DND-41 (cell line): ENCODE measurements around the gene PERM1.

Experiments
- ATAC-seq: fragments of 200-7000 bp; cut with Tn5 transposase; 3 replicates; pipeline ENCODE4 v1.9.1; 2021; ENCODE audit warnings: low read depth; ENCODE audit not compliant: insufficient read depth
- DNase-seq: peaks from one replicate; pipeline ENCODE4 v3.0.0-alpha.2; 2020
- H2AFZ ChIP-seq: 2 replicates; pipeline ENCODE4 v1.6.0; 2012; ENCODE audit warnings: low read depth, low read length
- H3K27ac ChIP-seq: 2 replicates; pipeline ENCODE4 v1.5.1; 2012; ENCODE audit warnings: low read length, inconsistent platforms
- H3K27me3 ChIP-seq: fragments of 200-600 bp; sonication (generic); 2 replicates; pipeline ENCODE4 v1.6.0; 2012; ENCODE audit warnings: low read length, mild to moderate bottlenecking, inconsistent platforms; ENCODE audit not compliant: insufficient read depth, poor library complexity
- H3K36me3 ChIP-seq: 2 replicates; pipeline ENCODE4 v1.5.1; 2012; ENCODE audit warnings: low read length, inconsistent platforms; ENCODE audit not compliant: insufficient read depth
- H3K4me1 ChIP-seq: 2 replicates; pipeline ENCODE4 v1.5.1; 2012; ENCODE audit warnings: mild to moderate bottlenecking, low read length; ENCODE audit not compliant: insufficient read depth
- H3K4me2 ChIP-seq: 2 replicates; pipeline ENCODE4 v1.6.0; 2012; ENCODE audit warnings: mild to moderate bottlenecking, moderate library complexity, low read length, inconsistent platforms; ENCODE audit not compliant: insufficient read depth
- H3K4me3 ChIP-seq, 2 experiments: fragments of 200-600 bp in 1 of 2; shearing (Covaris generic) in 1 of 2; 2 replicates each; pipeline ENCODE4 v1.5.1; 2012 to 2016; ENCODE audit warnings: inconsistent platforms in 2 of 2, low read length in 2 of 2, mild to moderate bottlenecking in 2 of 2, low read depth in 1 of 2, moderate library complexity in 1 of 2
- H3K79me2 ChIP-seq: 2 replicates; pipeline ENCODE4 v1.6.0; 2012; ENCODE audit warnings: low read length, inconsistent platforms; ENCODE audit not compliant: insufficient read depth
- H3K9ac ChIP-seq: 2 replicates; pipeline ENCODE4 v1.6.0; 2012; ENCODE audit warnings: low read depth, mild to moderate bottlenecking, inconsistent platforms, low read length, moderate library complexity
- H3K9me3 ChIP-seq: 2 replicates; pipeline ENCODE4 v1.5.1; 2012; ENCODE audit warnings: low read length, moderate library complexity, mild to moderate bottlenecking, inconsistent platforms; ENCODE audit not compliant: insufficient read depth, severe bottlenecking
- H4K20me1 ChIP-seq: 2 replicates; pipeline ENCODE4 v1.6.0; 2012; ENCODE audit warnings: low read length; ENCODE audit not compliant: insufficient read depth
- EZH2 ChIP-seq: IDR thresholded peaks from 3 replicates; pipeline ENCODE4 v1.6.1; 2012; ENCODE audit warnings: borderline replicate concordance, low read depth, mild to moderate bottlenecking, moderate library complexity, low read length, inconsistent platforms; ENCODE audit not compliant: severe bottlenecking
- TF ChIP-seq, protein P1 (sequence below): IDR thresholded peaks from 2 replicates; pipeline ENCODE4 v1.5.1; 2012; ENCODE audit warnings: borderline replicate concordance, low read length, moderate library complexity, mild to moderate bottlenecking; ENCODE audit not compliant: poor library complexity, severe bottlenecking; ENCODE audit errors: extremely low read depth

Gene PERM1

DNA sequence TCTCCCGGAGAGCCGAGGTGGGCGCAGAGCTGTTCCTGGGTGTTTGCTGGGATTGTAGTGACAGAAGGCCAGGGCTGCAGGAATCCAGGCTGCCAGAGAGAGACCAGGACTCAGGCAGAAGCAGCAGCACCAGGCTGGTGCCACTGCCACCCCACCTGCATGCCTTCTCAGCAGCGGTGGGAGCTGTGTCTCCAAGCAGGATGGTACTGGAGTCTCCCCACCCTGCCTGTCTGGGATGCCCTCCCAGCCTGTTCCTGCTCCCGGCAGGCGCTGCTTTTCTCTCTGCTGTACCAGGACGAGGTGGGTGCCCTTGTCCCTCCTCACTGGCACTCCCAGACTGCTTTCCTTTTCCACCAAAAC is 22.5 kb upstream of the PERM1 start:
- Histone ChIP-seq H3K27me3 (peaks cover 48% of the 10 kb centered on the region), H3K27ac (no peak overlapping the region), H4K20me1 (peaks cover 18% of the 10 kb centered on the region), H3K4me2 (no peak overlapping the region), H3K79me2 (no peaks in the 10 kb centered on the region), H3K9me3 (no peaks in the 10 kb centered on the region), H3K4me3 (no peak overlapping the region), H3K9ac (no peak overlapping the region), H3K36me3 (no peaks in the 10 kb centered on the region), H3K4me1 (peaks cover under 1% of the 10 kb centered on the region; the same call in 1 of the 2 replicates), H2AFZ (no peak overlapping the region)
- no peak for DNase-seq
- no peak for ATAC-seq
- TF ChIP-seq EZH2, result no peak
- TF ChIP-seq, protein P1, sequence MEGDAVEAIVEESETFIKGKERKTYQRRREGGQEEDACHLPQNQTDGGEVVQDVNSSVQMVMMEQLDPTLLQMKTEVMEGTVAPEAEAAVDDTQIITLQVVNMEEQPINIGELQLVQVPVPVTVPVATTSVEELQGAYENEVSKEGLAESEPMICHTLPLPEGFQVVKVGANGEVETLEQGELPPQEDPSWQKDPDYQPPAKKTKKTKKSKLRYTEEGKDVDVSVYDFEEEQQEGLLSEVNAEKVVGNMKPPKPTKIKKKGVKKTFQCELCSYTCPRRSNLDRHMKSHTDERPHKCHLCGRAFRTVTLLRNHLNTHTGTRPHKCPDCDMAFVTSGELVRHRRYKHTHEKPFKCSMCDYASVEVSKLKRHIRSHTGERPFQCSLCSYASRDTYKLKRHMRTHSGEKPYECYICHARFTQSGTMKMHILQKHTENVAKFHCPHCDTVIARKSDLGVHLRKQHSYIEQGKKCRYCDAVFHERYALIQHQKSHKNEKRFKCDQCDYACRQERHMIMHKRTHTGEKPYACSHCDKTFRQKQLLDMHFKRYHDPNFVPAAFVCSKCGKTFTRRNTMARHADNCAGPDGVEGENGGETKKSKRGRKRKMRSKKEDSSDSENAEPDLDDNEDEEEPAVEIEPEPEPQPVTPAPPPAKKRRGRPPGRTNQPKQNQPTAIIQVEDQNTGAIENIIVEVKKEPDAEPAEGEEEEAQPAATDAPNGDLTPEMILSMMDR, result no peak

DNA sequence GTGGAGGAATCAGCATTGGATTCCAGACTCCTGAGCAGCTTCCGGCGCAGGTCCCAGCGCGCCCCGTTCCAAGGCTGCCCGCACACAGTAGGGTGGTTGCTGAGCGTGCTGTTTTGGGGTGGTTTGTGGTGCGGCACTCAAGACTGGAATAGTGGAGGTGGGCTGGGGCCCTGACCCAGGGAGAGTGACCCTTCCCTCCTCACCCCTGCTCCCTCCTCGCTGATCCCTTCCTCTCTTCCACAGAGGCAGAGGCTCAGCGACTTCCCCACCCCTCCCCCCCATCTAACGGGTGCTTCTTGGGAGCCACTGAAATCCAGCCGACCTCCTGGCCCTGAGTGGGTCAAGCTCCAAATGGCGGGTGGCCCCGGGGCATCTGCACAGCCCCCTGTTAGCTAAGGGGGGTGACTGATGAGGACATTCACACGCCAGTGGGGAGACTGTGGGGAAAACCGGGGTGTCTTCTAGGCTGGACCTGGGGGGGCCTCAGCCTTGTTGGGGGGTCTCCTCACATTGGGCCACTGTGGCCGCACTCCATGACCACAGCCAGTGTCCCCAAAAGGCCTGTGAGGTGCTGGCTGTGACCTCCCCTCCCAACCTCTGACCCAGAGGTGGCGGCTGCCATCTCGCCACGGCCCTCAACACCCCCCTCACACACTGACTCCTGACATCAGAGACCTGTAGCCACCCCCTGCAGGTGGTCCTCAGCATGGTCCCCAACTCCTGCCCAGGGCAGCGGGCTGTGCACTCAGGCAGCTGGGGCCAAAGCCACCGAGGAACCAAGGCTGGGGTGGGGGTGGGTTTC is 21.9 kb upstream of the PERM1 start:
- Histone ChIP-seq H3K9ac (no peak overlapping the region), H4K20me1 (peaks cover 18% of the 10 kb centered on the region), H3K36me3 (no peaks in the 10 kb centered on the region), H3K9me3 (no peaks in the 10 kb centered on the region), H3K27ac (no peak overlapping the region), H3K79me2 (no peaks in the 10 kb centered on the region), H3K4me3 (no peak overlapping the region), H3K4me2 (no peak overlapping the region), H3K27me3 (peaks cover 53% of the 10 kb centered on the region), H2AFZ (no peak overlapping the region), H3K4me1 (peaks cover 4% of the 10 kb centered on the region; the same call in 1 of the 2 replicates)
- DNase-seq (no peak), ATAC-seq (no peak)
- TF ChIP-seq EZH2, result no peak
- TF ChIP-seq, protein P1, result no peak

DNA sequence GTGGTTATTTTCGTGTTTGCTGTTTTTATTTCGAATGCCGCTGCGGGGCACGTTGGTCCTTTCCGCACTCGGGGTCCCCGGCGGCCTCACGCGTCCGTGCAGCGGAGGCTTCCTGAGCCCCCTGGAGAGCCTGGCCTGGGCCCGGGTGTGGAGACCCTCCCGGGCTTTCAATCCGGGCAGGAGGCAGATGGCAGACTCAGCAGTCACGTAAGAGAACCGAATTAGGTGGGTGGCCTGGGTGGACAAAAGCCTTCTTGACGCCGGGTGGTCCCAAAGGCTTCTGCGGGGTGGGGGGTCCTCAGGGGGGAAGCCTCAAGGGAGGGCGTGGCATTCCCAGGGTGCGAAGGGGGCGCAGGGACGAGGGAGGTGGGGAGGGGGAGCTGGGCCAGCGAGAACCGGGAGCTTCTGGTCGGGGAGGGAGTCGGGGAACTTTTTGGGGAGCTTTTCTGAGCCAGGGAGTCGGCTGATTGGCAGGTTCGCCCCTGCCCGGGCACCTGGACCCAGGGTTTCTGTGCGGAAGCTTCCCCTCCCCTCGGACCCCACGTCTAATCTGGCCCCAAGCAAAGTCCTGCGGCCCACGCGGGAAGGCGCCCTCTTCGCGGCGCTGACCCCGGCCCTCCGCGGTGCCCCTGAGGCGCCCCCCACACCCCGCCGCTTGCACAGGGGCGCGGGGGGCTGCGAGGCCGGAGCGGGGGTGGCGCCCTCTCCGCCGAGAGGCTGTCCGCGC is 19.3 kb upstream of the PERM1 start:
- Histone ChIP-seq H3K4me1 (peaks cover 4% of the 10 kb centered on the region; the same call in 1 of the 2 replicates), H3K9me3 (no peaks in the 10 kb centered on the region), H2AFZ (no peak overlapping the region), H3K27ac (no peak overlapping the region), H3K4me3 (no peak overlapping the region), H3K79me2 (no peaks in the 10 kb centered on the region), H3K9ac (no peak overlapping the region), H3K27me3 (peaks cover 60% of the 10 kb centered on the region), H4K20me1 (peaks cover 21% of the 10 kb centered on the region), H3K4me2 (no peak overlapping the region), H3K36me3 (no peaks in the 10 kb centered on the region)
- ATAC-seq, result no peak
- TF ChIP-seq, protein P1, result no peak
- no peak for TF ChIP-seq EZH2
- no peak for DNase-seq
